Hepatocyte (in vitro differentiated cells): ENCODE data around the gene FHOD3. TPM values are rescaled to one million over a fixed set of nuclear protein-coding genes. Genes with fewer than 3 reads are reported as not detected.

Source experiments
- DNase-seq: peaks from one replicate; pipeline ENCODE4 v3.0.0-alpha.2; 2016; ENCODE audit warnings: low spot score
- H2AFZ ChIP-seq: fragments of 200-600 bp; sonication (generic); 2 replicates; pipeline ENCODE4 v1.6.0; 2016; ENCODE audit warnings: antibody characterized with exemption, mild to moderate bottlenecking
- H3K27ac ChIP-seq: fragments of 200-600 bp; sonication (generic); 2 replicates; pipeline ENCODE4 v1.5.1; 2016; ENCODE audit warnings: mild to moderate bottlenecking
- H3K27me3 ChIP-seq: fragments of 200-600 bp; sonication (generic); 2 replicates; pipeline ENCODE4 v1.6.1; 2016
- H3K36me3 ChIP-seq: fragments of 200-600 bp; sonication (generic); replicated peaks from 2 replicates; pipeline ENCODE4 v1.5.1; 2016; ENCODE audit warnings: low read depth; ENCODE audit not compliant: insufficient read depth
- H3K4me1 ChIP-seq: fragments of 200-600 bp; sonication (generic); 2 replicates; pipeline ENCODE4 v1.5.1; 2016; ENCODE audit warnings: mild to moderate bottlenecking, moderate library complexity; ENCODE audit not compliant: insufficient read depth
- H3K4me2 ChIP-seq: fragments of 200-600 bp; sonication (generic); 2 replicates; pipeline ENCODE4 v1.6.0; 2016
- H3K4me3 ChIP-seq: fragments of 200-600 bp; sonication (generic); 2 replicates; pipeline ENCODE4 v1.5.1; 2016; ENCODE audit warnings: mild to moderate bottlenecking
- H3K79me2 ChIP-seq: fragments of 200-600 bp; sonication (generic); 2 replicates; pipeline ENCODE4 v1.6.0; 2017; ENCODE audit warnings: mild to moderate bottlenecking
- H3K9me2 ChIP-seq: fragments of 200-600 bp; sonication (generic); replicated peaks from 2 replicates; pipeline ENCODE4 v1.6.0; 2017; ENCODE audit warnings: mild to moderate bottlenecking; ENCODE audit not compliant: insufficient read depth
- H3K9me3 ChIP-seq: fragments of 200-600 bp; sonication (generic); 2 replicates; pipeline ENCODE4 v1.5.1; 2016; ENCODE audit warnings: low read depth, mild to moderate bottlenecking
- H4K20me1 ChIP-seq: fragments of 200-600 bp; sonication (generic); 2 replicates; pipeline ENCODE4 v1.6.0; 2016; ENCODE audit warnings: mild to moderate bottlenecking; ENCODE audit not compliant: insufficient read depth, poor library complexity, severe bottlenecking
- EZH2 ChIP-seq: fragments of 200-600 bp; sonication (generic); IDR thresholded peaks from 2 replicates; pipeline ENCODE4 v1.6.1; 2016; ENCODE audit warnings: antibody characterized with exemption, mild to moderate bottlenecking, borderline replicate concordance
- EZH2phosphoT487 ChIP-seq: fragments of 200-600 bp; sonication (generic); IDR thresholded peaks from one replicate; pipeline ENCODE4 v1.6.1; 2018; ENCODE audit warnings: antibody characterized with exemption, mild to moderate bottlenecking, low read depth, moderate library complexity; ENCODE audit not compliant: unreplicated experiment, severe bottlenecking
- WGBS: methylation state at CpG from one replicate; pipeline ENCODE4 v1.1.6; 2016; ENCODE audit warnings: low lambda C conversion rate; ENCODE audit errors: missing lambda C conversion rate; 5-methylcytosine and 5-hydroxymethylcytosine counted together
- polyA plus RNA-seq: library from polyadenylated mRNA; unstranded; fragments of >200 nt; fragmentation: Nextera tagmentation; extraction: Ambion mirVana; gene quantifications from 2 replicates; pipeline ENCODE4 v1.2.1, GENCODE V29; 2016
- total RNA-seq: library from RNA; depleted of rRNA; stranded (reverse); fragments of >200 nt; gene quantifications from 2 replicates; pipeline ENCODE4 v1.2.3, GENCODE V29; 2014
- TF ChIP-seq, protein P1 (sequence below): fragments of 200-600 bp; sonication (generic); IDR thresholded peaks from 2 replicates; pipeline ENCODE4 v1.5.1; 2016; ENCODE audit warnings: antibody characterized with exemption, mild to moderate bottlenecking; ENCODE audit not compliant: poor library complexity

FHOD3 gene
- total and polyA plus RNA-seq, 2 experiments from 2014 or later = 1.7 to 2.7 TPM

DNA sequence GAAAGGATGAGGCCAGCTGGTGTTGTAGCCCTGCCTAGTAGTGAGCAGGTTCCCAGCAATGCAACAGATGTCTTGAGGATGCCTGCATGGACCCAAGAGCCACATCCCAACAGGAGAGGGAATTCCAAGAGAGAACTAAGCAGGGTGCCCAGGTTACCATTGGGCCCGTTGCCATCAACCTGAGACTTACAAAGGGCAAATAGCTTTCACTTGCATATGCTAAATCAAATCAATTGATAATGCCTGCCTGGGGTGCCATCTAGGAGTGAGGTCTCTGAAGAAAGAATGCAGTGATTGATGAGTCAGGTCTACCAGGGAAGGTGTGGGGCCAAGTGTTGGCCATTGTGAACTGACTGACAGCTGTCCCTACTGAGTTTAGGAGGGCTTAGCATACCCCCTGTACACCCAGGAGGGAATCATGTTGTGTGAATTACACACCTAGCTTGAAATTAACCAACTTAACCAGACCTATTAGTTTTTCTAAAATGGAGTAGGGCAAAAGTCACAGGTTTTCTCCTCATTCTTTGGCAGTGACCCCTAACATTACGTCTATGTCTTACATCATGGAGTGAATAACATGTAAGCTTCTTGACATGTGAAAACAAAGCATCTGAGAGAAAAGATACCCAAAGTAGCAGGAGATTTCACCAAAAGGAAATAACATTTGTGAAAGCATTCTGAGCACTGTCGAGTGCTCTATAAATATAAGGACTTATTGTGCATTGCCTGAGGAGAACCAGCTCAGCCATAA, 32.3 kb downstream of the FHOD3 start:
- no peaks in the 10 kb centered on the region for H3K9me2 ChIP-seq
- H2AFZ ChIP-seq = no peak overlapping the region
- H3K27ac ChIP-seq = no peak overlapping the region
- H3K27me3 ChIP-seq = no peaks in the 10 kb centered on the region
- no peaks in the 10 kb centered on the region for H3K9me3 ChIP-seq
- H3K4me2 ChIP-seq = no peak overlapping the region
- TF ChIP-seq EZH2phosphoT487 (no peak), EZH2 (no peak)
- TF ChIP-seq, protein P1, sequence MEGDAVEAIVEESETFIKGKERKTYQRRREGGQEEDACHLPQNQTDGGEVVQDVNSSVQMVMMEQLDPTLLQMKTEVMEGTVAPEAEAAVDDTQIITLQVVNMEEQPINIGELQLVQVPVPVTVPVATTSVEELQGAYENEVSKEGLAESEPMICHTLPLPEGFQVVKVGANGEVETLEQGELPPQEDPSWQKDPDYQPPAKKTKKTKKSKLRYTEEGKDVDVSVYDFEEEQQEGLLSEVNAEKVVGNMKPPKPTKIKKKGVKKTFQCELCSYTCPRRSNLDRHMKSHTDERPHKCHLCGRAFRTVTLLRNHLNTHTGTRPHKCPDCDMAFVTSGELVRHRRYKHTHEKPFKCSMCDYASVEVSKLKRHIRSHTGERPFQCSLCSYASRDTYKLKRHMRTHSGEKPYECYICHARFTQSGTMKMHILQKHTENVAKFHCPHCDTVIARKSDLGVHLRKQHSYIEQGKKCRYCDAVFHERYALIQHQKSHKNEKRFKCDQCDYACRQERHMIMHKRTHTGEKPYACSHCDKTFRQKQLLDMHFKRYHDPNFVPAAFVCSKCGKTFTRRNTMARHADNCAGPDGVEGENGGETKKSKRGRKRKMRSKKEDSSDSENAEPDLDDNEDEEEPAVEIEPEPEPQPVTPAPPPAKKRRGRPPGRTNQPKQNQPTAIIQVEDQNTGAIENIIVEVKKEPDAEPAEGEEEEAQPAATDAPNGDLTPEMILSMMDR = no peak
- no peak overlapping the region for H3K4me3 ChIP-seq
- H3K36me3 ChIP-seq = peaks cover under 1% of the 10 kb centered on the region
- H4K20me1 ChIP-seq = no peaks in the 10 kb centered on the region
- no peaks in the 10 kb centered on the region for H3K79me2 ChIP-seq
- 84% methylated on average over 3 of the region's 3 CpGs for WGBS
- peaks cover 9% of the 10 kb centered on the region for H3K4me1 ChIP-seq
- no peak for DNase-seq

DNA sequence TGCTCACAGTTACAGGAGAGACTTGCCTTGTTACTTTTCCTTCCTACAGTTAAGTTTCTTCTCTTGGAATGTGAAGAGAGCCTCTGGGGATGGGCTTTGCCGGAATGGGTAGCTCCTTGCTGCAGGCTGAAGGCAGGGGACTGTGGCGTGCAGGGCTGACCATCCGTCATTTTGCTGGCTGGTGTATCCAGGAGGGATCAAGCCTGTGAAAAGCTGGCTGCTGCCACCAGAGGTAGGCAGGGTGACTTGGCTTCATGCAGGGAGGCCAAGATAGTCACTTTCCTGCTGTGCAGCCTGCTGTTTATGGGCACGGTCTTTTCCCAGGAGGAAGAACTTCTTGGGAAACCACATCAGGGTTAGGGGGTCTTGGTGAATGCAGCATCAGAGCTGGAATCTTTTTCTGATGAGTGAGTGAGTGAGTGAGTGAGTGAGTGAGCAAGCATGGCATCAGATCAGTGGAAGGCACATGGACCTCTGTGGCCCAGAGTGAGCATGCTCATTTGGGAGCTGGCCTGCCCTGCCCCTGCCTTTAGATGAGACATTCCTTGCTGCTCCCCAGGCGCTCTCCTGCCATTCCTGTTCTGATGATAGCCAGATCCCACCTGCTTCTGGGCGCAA, 33.0 kb downstream of the FHOD3 start:
- Histone ChIP-seq H3K79me2 (no peaks in the 10 kb centered on the region), H3K4me3 (no peak overlapping the region), H3K27me3 (no peaks in the 10 kb centered on the region), H4K20me1 (no peaks in the 10 kb centered on the region), H3K36me3 (no peaks in the 10 kb centered on the region), H3K27ac (no peak overlapping the region), H3K9me2 (no peaks in the 10 kb centered on the region), H3K9me3 (no peaks in the 10 kb centered on the region), H3K4me2 (no peak overlapping the region), H3K4me1 (peaks cover 9% of the 10 kb centered on the region), H2AFZ (no peak overlapping the region)
- TF ChIP-seq EZH2phosphoT487 (no peak), EZH2 (no peak)
- TF ChIP-seq, protein P1 = no peak
- no peak for DNase-seq
- 79% methylated on average over 6 of the region's 6 CpGs for WGBS

DNA sequence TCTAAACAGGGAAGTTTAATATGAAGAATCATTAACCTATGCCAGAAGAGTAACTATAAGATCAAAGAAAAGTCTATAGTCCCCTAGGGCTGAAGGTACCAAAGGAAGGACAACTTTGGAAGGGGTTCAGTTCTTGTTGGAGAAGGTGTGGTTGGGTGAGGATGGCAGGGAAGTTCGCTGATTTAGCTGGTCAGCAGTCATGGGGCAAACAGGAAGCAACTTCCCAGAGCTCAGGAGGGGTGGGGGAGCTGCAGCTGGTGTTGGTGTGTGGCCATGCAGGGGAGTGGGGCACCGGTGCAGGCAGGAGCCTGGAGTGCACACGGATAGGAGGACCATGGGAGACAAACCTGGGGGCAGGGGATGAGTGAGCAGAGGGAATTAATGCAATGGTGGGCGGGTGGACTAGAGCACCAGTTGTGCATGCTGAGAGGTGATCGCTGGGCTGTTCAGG, 34.0 kb downstream of the FHOD3 start:
- Histone ChIP-seq H3K79me2 (no peaks in the 10 kb centered on the region), H3K36me3 (no peaks in the 10 kb centered on the region), H2AFZ (no peak overlapping the region), H3K4me3 (no peak overlapping the region), H4K20me1 (no peaks in the 10 kb centered on the region), H3K4me2 (no peak overlapping the region), H3K9me3 (no peaks in the 10 kb centered on the region), H3K4me1 (peaks cover 9% of the 10 kb centered on the region), H3K9me2 (no peaks in the 10 kb centered on the region), H3K27me3 (no peaks in the 10 kb centered on the region), H3K27ac (no peak overlapping the region)
- WGBS = 72% methylated on average over 5 of the region's 5 CpGs
- TF ChIP-seq EZH2phosphoT487 (no peak), EZH2 (no peak)
- TF ChIP-seq, protein P1 = no peak
- DNase-seq = no peak
